Fibroblast of lung (primary cell): ENCODE measurements around the gene GCK. TPM values are rescaled to one million over a fixed set of nuclear protein-coding genes. Genes with fewer than 3 reads are reported as not detected.

Experiments used
- DNase-seq, 2 donors: peaks; one replicate each; pipeline versions ENCODE4 v3.0.0 to v3.0.0-alpha.2; 2010; ENCODE audit warnings: low read depth in 2 of 2
- H2AFZ ChIP-seq: 2 replicates; pipeline ENCODE4 v1.5.1; 2012; ENCODE audit warnings: low read length, control low read depth, inconsistent platforms
- H3K27ac ChIP-seq: 2 replicates; pipeline ENCODE4 v1.5.1; 2011; ENCODE audit warnings: low read length, control low read depth; ENCODE audit not compliant: insufficient read depth
- H3K27me3 ChIP-seq: 2 replicates; pipeline ENCODE4 v1.5.1; 2011; ENCODE audit warnings: mild to moderate bottlenecking, low read length; ENCODE audit not compliant: control insufficient read depth, insufficient read depth
- H3K36me3 ChIP-seq: 2 replicates; pipeline ENCODE4 v1.5.1; 2011; ENCODE audit warnings: low read length; ENCODE audit not compliant: control insufficient read depth, insufficient read depth
- H3K4me1 ChIP-seq: 2 replicates; pipeline ENCODE4 v1.5.1; 2011; ENCODE audit warnings: low read length; ENCODE audit not compliant: control insufficient read depth, insufficient read depth; ENCODE audit errors: extremely low read depth
- H3K4me2 ChIP-seq: 2 replicates; pipeline ENCODE4 v1.5.1; 2011; ENCODE audit warnings: low read length, control low read depth; ENCODE audit not compliant: insufficient read depth; ENCODE audit errors: extremely low read depth
- H3K4me3 ChIP-seq, 4 experiments: fragments of 200-600 bp in 1 of 4; sonication (generic) in 1 of 4; replicated peaks in 1 of 4; 2 replicates each; pipeline ENCODE4 v1.5.1; 2011 to 2016; ENCODE audit warnings: low read length in 4 of 4, low read depth in 3 of 4, mild to moderate bottlenecking in 3 of 4, control low read depth in 2 of 4, inconsistent platforms in 1 of 4, mixed read lengths in 1 of 4; ENCODE audit not compliant: insufficient read depth in 1 of 4; ENCODE audit errors: control extremely low read depth in 1 of 4
- H3K79me2 ChIP-seq: 2 replicates; pipeline ENCODE4 v1.5.1; 2012; ENCODE audit warnings: mild to moderate bottlenecking, low read length, inconsistent platforms; ENCODE audit not compliant: control insufficient read depth, insufficient read depth
- H3K9ac ChIP-seq: 2 replicates; pipeline ENCODE4 v1.5.1; 2011; ENCODE audit warnings: mild to moderate bottlenecking, low read length, control low read depth; ENCODE audit not compliant: insufficient read depth
- H3K9me3 ChIP-seq: 2 replicates; pipeline ENCODE4 v1.5.1; 2012; ENCODE audit warnings: low read depth, low read length; ENCODE audit not compliant: control insufficient read depth, insufficient read depth
- H4K20me1 ChIP-seq: 2 replicates; pipeline ENCODE4 v1.5.1; 2011; ENCODE audit warnings: low read length; ENCODE audit not compliant: control insufficient read depth, insufficient read depth; ENCODE audit errors: extremely low read depth
- CTCF ChIP-seq, 2 donors: IDR thresholded peaks in 1 of 2; conservative IDR thresholded peaks in 1 of 2; 1 replicate in 1 of 2; 2 replicates in 1 of 2; pipeline ENCODE4 v1.5.1; 2011 to 2012; ENCODE audit warnings: low read length in 2 of 2, control low read depth in 1 of 2, inconsistent platforms in 1 of 2, low read depth in 1 of 2, mild to moderate bottlenecking in 1 of 2
- EZH2 ChIP-seq: IDR thresholded peaks from 2 replicates; pipeline ENCODE4 v1.5.1; 2012; ENCODE audit warnings: low read length, control low read depth, mild to moderate bottlenecking; ENCODE audit errors: missing control alignments
- polyA plus RNA-seq, 2 donors: library from polyadenylated mRNA; depleted of rRNA in 1 of 2; stranded (reverse) in 1 of 2; unstranded in 1 of 2; fragments of >200 nt; gene quantifications; 2 replicates each; pipeline ENCODE4 v1.2.1, GENCODE V29; 2011 to 2012; ENCODE audit warnings: missing spikeins in 1 of 2
- total RNA-seq: library from RNA; depleted of rRNA; stranded (reverse); fragments of >200 nt; gene quantifications from 2 replicates; pipeline ENCODE4 v1.2.1, GENCODE V29; 2014

GCK gene
- total and polyA plus RNA-seq, 2 donors (not counting 1 experiment from before 2014, with no cell fraction given): 0.14 to 1.7 TPM

GRCh38 chr7:44157116-44158080, 31.8 kb downstream of the GCK start:
- H3K27ac ChIP-seq: no peak overlapping the region
- TF ChIP-seq EZH2 (no peak), CTCF (conservative IDR thresholded peaks at IDR 0.05 in 1 of 2, IDR thresholded peaks at IDR 0.05 in 1 of 2; ENCODE audit: low read depth in 1 of 2, low read length in 2 of 2) (no peak)

GRCh38 chr7:44156453-44157010, 32.7 kb downstream of the GCK start:
- Histone ChIP-seq H4K20me1 (no peaks in the 10 kb centered on the region), H3K4me3 (no peak overlapping the region), H3K27me3 (peaks cover 6% of the 10 kb centered on the region), H2AFZ (no peak overlapping the region), H3K4me2 (no peak overlapping the region), H3K9me3 (no peaks in the 10 kb centered on the region), H3K79me2 (no peaks in the 10 kb centered on the region), H3K36me3 (no peaks in the 10 kb centered on the region), H3K9ac (no peak overlapping the region), H3K4me1 (no peaks in the 10 kb centered on the region), H3K27ac (no peak overlapping the region)
- no peak for DNase-seq
- TF ChIP-seq EZH2 (no peak), CTCF (conservative IDR thresholded peaks at IDR 0.05 in 1 of 2, IDR thresholded peaks at IDR 0.05 in 1 of 2; ENCODE audit: low read depth in 1 of 2, low read length in 2 of 2) (no peak)

More at GRCh38 chr7:44157116-44158080, 31.8 kb downstream of the GCK start:
- H3K36me3 ChIP-seq: no peaks in the 10 kb centered on the region
- no peaks in the 10 kb centered on the region for H3K9me3 ChIP-seq
- H3K9ac ChIP-seq: no peak overlapping the region
- H3K4me1 ChIP-seq: no peaks in the 10 kb centered on the region
- no peak for DNase-seq
- no peak overlapping the region for H3K4me3 ChIP-seq
- H3K27me3 ChIP-seq: peaks cover 6% of the 10 kb centered on the region
- H2AFZ ChIP-seq: no peak overlapping the region
- H3K4me2 ChIP-seq: no peak overlapping the region
- H4K20me1 ChIP-seq: no peaks in the 10 kb centered on the region
- H3K79me2 ChIP-seq: no peaks in the 10 kb centered on the region
